K562 (cell line): ENCODE results near the gene KNL1. TPM values are rescaled to one million over a fixed set of nuclear protein-coding genes. Genes with fewer than 3 reads are reported as not detected.

Experiments
- BCOR ChIP-seq: fragments of 450-650 bp; IDR thresholded peaks from 2 replicates; pipeline ENCODE4 v1.6.1; 2016
- CREB1 ChIP-seq, 2 experiments: sonication (generic) in 1 of 2; formaldehyde crosslinking in 1 of 2; IDR thresholded peaks; 2 replicates each; pipeline versions ENCODE4 v1.6.1 to v1.8.0; 2012 to 2022; ENCODE audit warnings: inconsistent platforms in 1 of 2, mild to moderate bottlenecking in 1 of 2, missing genetic modification reagents in 1 of 2, moderate library complexity in 1 of 2
- CUX1 ChIP-seq: fragments of 200-800 bp; sonication (Bioruptor generic); IDR thresholded peaks from 2 replicates; pipeline ENCODE4 v1.6.1; 2016; ENCODE audit warnings: missing genetic modification characterization, missing compliant biosample characterization
- DDX20 ChIP-seq: fragments of 450-650 bp; IDR thresholded peaks from 2 replicates; pipeline ENCODE4 v1.6.1; 2016; ENCODE audit warnings: missing genetic modification characterization, low read depth, mild to moderate bottlenecking, missing compliant biosample characterization, moderate library complexity
- EP300 ChIP-seq: IDR thresholded peaks from 2 replicates; pipeline ENCODE4 v1.6.1; 2012; ENCODE audit warnings: low read length, improper control_type of control experiment
- FUS ChIP-seq: fragments of 200-400 bp; formaldehyde crosslinking; optimal IDR thresholded peaks from 2 replicates; pipeline ENCODE3; 2017; ENCODE audit warnings: low read depth, low read length
- HOMEZ ChIP-seq: fragments of 250-450 bp; sonication (Bioruptor Pico); IDR thresholded peaks from 2 replicates; pipeline ENCODE4 v1.4.0; 2020; ENCODE audit warnings: mild to moderate bottlenecking, moderate library complexity
- POLR2B ChIP-seq: fragments of 450-650 bp; IDR thresholded peaks from 2 replicates; pipeline ENCODE4 v1.6.1; 2018; ENCODE audit warnings: low read depth; ENCODE audit not compliant: partially characterized antibody
- PPARD ChIP-seq: fragments of 250-450 bp; sonication (Bioruptor Pico); IDR thresholded peaks from 2 replicates; pipeline ENCODE4 v1.8.0; 2022; ENCODE audit warnings: inconsistent platforms, mild to moderate bottlenecking, moderate library complexity
- PRDM10 ChIP-seq: fragments of 450-650 bp; IDR thresholded peaks from 2 replicates; pipeline ENCODE4 v1.6.1; 2018; ENCODE audit not compliant: partially characterized antibody
- SIN3A ChIP-seq, 2 experiments: fragments of 150-350 bp in 1 of 2; IDR thresholded peaks; 2 replicates each; pipeline ENCODE4 v1.6.1; 2011 to 2016; ENCODE audit warnings: borderline replicate concordance in 2 of 2, low read depth in 2 of 2, low read length in 2 of 2, mild to moderate bottlenecking in 2 of 2, moderate library complexity in 2 of 2; ENCODE audit not compliant: control insufficient read depth in 1 of 2
- ZKSCAN3 ChIP-seq: fragments of 250-450 bp; sonication (Bioruptor Pico); IDR thresholded peaks from 2 replicates; pipeline ENCODE4 v1.4.0; 2020
- polyA plus RNA-seq, 8 experiments: library from polyadenylated mRNA; depleted of rRNA in 4 of 8; stranded (reverse) in 5 of 8; unstranded in 3 of 8; fragments of >200 nt; fragmentation: Nextera tagmentation in 2 of 8; fragmentation: Illumina TruSeq in 1 of 8; extraction: Ambion mirVana in 2 of 8; extraction: Trizol in 1 of 8; gene quantifications; 2 replicates each; pipeline versions ENCODE4 v1.2.1 to v1.2.3, GENCODE V29; 2011 to 2014; ENCODE audit warnings: inconsistent platforms in 1 of 8, missing spikeins in 1 of 8
- total RNA-seq, 7 experiments: library from RNA; depleted of rRNA in 6 of 7; stranded (reverse); fragments of >200 nt in 6 of 7; fragmentation: Illumina TruSeq in 2 of 7; extraction: Trizol in 2 of 7; gene quantifications; 2 replicates each; pipeline versions ENCODE4 v1.2.1 to v1.2.3, GENCODE V29; 2011 to 2021; ENCODE audit warnings: low replicate concordance in 1 of 7

KNL1 gene
- total and polyA plus RNA-seq, 9 of the 15 experiments (the other 6 are each of a cell fraction or from before 2014, with no cell fraction given) = 14.5 to 65.4 (median 34.6) TPM

DNA sequence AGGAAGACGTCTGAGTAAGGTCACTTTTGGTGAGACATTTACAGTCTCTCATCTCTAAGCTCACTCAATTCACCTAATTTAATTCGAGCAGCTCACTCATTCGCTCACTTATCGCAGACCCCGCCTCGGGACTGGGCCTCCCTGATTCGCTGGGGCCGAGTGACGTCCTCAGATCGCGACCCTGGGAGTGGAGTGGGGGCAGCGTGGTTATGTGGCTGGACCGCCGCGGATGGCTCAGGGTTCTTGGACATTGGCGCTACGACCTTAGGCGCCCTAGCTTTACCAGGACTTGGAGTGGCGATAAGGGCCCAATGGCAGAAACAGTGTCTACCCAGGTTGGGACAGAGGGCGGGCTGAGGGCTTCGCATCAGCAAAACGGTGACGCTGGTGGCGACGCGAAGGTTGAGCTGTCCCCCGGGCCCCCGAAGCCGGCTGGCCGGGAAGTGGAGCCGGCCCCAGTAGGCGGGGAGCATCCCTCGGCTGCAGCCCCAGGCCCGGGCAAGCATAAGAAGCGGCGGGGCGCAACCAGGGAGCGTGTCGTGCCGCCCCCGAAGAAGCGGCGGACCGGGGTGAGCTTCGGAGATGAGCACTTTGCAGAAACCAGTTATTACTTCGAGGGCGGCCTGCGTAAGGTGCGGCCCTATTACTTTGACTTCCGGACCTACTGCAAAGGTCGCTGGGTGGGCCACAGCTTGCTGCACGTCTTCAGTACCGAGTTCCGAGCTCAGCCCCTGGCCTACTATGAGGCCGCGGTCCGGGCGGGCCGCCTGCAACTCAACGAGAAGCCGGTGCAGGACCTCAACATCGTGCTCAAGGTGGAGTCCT, 24.7 kb upstream of the KNL1 start, which contains the start of gene RPUSD2 (continued):
- TF ChIP-seq CUX1 (CRISPR knock-in tag) (no peak), PPARD (CRISPR knock-in tag) (no peak), BCOR (no peak), SIN3A (IDR thresholded peaks at IDR 0.05; ENCODE audit: borderline replicate concordance in 2 of 2, control insufficient read depth in 1 of 2, low read depth in 2 of 2, low read length in 2 of 2) (peak; percentile 97 to 98), FUS (no peak), ZKSCAN3 (CRISPR knock-in tag) (no peak), EP300 (no peak), DDX20 (tag) (no peak), POLR2B (peak; percentile 77), CREB1 (IDR thresholded peaks at IDR 0.05) (peak; percentile 96), CREB1 (CRISPR knock-in tag; IDR thresholded peaks at IDR 0.05) (peak; percentile 99), HOMEZ (CRISPR knock-in tag) (no peak), PRDM10 (peak; percentile 35)
